OCI-LY1 (cell line): ENCODE measurements around the gene MARCHF6.

Source experiments
- H2AFZ ChIP-seq: fragments of 200-600 bp; sonication (generic), shearing (Covaris generic); 2 replicates; pipeline ENCODE4 v1.6.0; 2014; ENCODE audit warnings: antibody characterized with exemption, mild to moderate bottlenecking, low read length
- H3F3A ChIP-seq: fragments of 200-600 bp; sonication (generic), shearing (Covaris generic); 2 replicates; pipeline ENCODE4 v1.6.0; 2014; ENCODE audit warnings: mild to moderate bottlenecking, antibody characterized with exemption, low read length, moderate library complexity; ENCODE audit not compliant: insufficient read depth
- H3K27ac ChIP-seq: fragments of 200-600 bp; sonication (generic); 2 replicates; pipeline ENCODE4 v1.5.1; 2014; ENCODE audit warnings: low read length, mixed run types, mild to moderate bottlenecking, low read depth; ENCODE audit not compliant: poor library complexity, severe bottlenecking
- H3K27me3 ChIP-seq: fragments of 200-600 bp; sonication (generic); 2 replicates; pipeline ENCODE4 v1.6.0; 2014; ENCODE audit warnings: antibody characterized with exemption, mild to moderate bottlenecking, low read length, moderate library complexity; ENCODE audit not compliant: insufficient read depth
- H3K36me3 ChIP-seq: fragments of 200-600 bp; sonication (generic); 2 replicates; pipeline ENCODE4 v1.6.1; 2014; ENCODE audit warnings: mild to moderate bottlenecking, antibody characterized with exemption, low read length, moderate library complexity, mixed read lengths; ENCODE audit not compliant: insufficient read depth
- H3K4me1 ChIP-seq: fragments of 200-600 bp; sonication (generic); 2 replicates; pipeline ENCODE4 v1.5.1; 2014; ENCODE audit warnings: mild to moderate bottlenecking, low read length, moderate library complexity; ENCODE audit not compliant: insufficient read depth, severe bottlenecking
- H3K4me2 ChIP-seq: fragments of 200-600 bp; sonication (generic), shearing (Covaris generic); 2 replicates; pipeline ENCODE4 v1.6.1; 2014; ENCODE audit warnings: low read length
- H3K4me3 ChIP-seq: fragments of 200-600 bp; sonication (generic); 2 replicates; pipeline ENCODE4 v1.5.1; 2014; ENCODE audit warnings: low read length, low read depth, mild to moderate bottlenecking, mixed read lengths; ENCODE audit not compliant: poor library complexity, severe bottlenecking
- H3K79me2 ChIP-seq: fragments of 200-600 bp; shearing (Covaris generic); 2 replicates; pipeline ENCODE4 v1.6.1; 2016; ENCODE audit warnings: mixed run types, low read length, mixed read lengths; ENCODE audit not compliant: insufficient read depth
- H3K9ac ChIP-seq: fragments of 200-600 bp; sonication (generic), shearing (Covaris generic); 2 replicates; pipeline ENCODE4 v1.6.1; 2014; ENCODE audit warnings: mild to moderate bottlenecking, low read length, mixed read lengths
- H3K9me2 ChIP-seq: fragments of 200-600 bp; sonication (generic), shearing (Covaris generic); 2 replicates; pipeline ENCODE4 v1.6.1; 2014; ENCODE audit warnings: low read depth, mild to moderate bottlenecking, low read length, mixed read lengths
- H3K9me3 ChIP-seq: fragments of 200-600 bp; shearing (Covaris generic); 2 replicates; pipeline ENCODE4 v1.6.1; 2014; ENCODE audit warnings: low read length, mixed read lengths
- H4K20me1 ChIP-seq: fragments of 200-600 bp; sonication (generic), shearing (Covaris generic); 2 replicates; pipeline ENCODE4 v1.6.0; 2016; ENCODE audit warnings: mild to moderate bottlenecking, low read length; ENCODE audit not compliant: insufficient read depth
- CTCF ChIP-seq: fragments of 200-600 bp; sonication (generic), shearing (Covaris generic); IDR thresholded peaks from 2 replicates; pipeline ENCODE4 v1.5.1; 2017; ENCODE audit warnings: mild to moderate bottlenecking, antibody characterized with exemption, low read length, moderate library complexity, mixed read lengths
- EZH2 ChIP-seq: fragments of 200-600 bp; sonication (generic), shearing (Covaris generic); IDR thresholded peaks from 2 replicates; pipeline ENCODE4 v1.8.0; 2017; ENCODE audit warnings: borderline replicate concordance, mixed run types, mild to moderate bottlenecking, antibody characterized with exemption, low read length, moderate library complexity, mixed read lengths

Gene MARCHF6

GRCh38 chr5:10358999-10359398 is 5.5 kb downstream of the MARCHF6 start:
- H3K9me2 ChIP-seq, result no peaks in the 10 kb centered on the region
- H3K36me3 ChIP-seq, result no peaks in the 10 kb centered on the region
- peaks cover 98% of the 10 kb centered on the region for H3K79me2 ChIP-seq
- H3K9ac ChIP-seq, result no peak overlapping the region
- H3K27me3 ChIP-seq, result no peaks in the 10 kb centered on the region
- H2AFZ ChIP-seq, result no peak overlapping the region
- H3K4me1 ChIP-seq, result peaks cover 47% of the 10 kb centered on the region
- peaks cover 12% of the 10 kb centered on the region for H4K20me1 ChIP-seq
- TF ChIP-seq EZH2, result no peak
- TF ChIP-seq CTCF, result no peak
- no peak overlapping the region for H3K4me3 ChIP-seq
- H3K9me3 ChIP-seq, result no peaks in the 10 kb centered on the region
- H3K27ac ChIP-seq, result no peak overlapping the region
- no peaks in the 10 kb centered on the region for H3F3A ChIP-seq
- no peak overlapping the region for H3K4me2 ChIP-seq

- H3K4me2 ChIP-seq, result no peak overlapping the region
- no peak overlapping the region for H3K27ac ChIP-seq
- H3K27me3 ChIP-seq, result no peaks in the 10 kb centered on the region
- peaks cover 13% of the 10 kb centered on the region for H4K20me1 ChIP-seq
- no peak overlapping the region for H3K9ac ChIP-seq
- H3K79me2 ChIP-seq, result peaks cover 98% of the 10 kb centered on the region
- no peaks in the 10 kb centered on the region for H3K36me3 ChIP-seq
- no peaks in the 10 kb centered on the region for H3F3A ChIP-seq
- peaks cover 41% of the 10 kb centered on the region for H3K4me1 ChIP-seq
- H3K4me3 ChIP-seq, result no peak overlapping the region
- TF ChIP-seq EZH2, result no peak
- TF ChIP-seq CTCF, result no peak
- no peak overlapping the region for H2AFZ ChIP-seq
- H3K9me2 ChIP-seq, result no peaks in the 10 kb centered on the region
- no peaks in the 10 kb centered on the region for H3K9me3 ChIP-seq
Observed at GRCh38 chr5:10360686-10361085, 7.2 kb downstream of the MARCHF6 start.

- Histone ChIP-seq H3K9me2 (no peaks in the 10 kb centered on the region), H3K4me1 (peaks cover 14% of the 10 kb centered on the region), H3K4me3 (no peak overlapping the region), H3K27ac (no peak overlapping the region), H3F3A (no peaks in the 10 kb centered on the region), H2AFZ (no peak overlapping the region), H3K9ac (no peak overlapping the region), H3K27me3 (no peaks in the 10 kb centered on the region), H4K20me1 (peaks cover 10% of the 10 kb centered on the region; the same call in 1 of the 2 replicates), H3K9me3 (no peaks in the 10 kb centered on the region), H3K36me3 (peaks cover 6% of the 10 kb centered on the region; the same call in 1 of the 2 replicates), H3K4me2 (no peak overlapping the region), H3K79me2 (peaks cover 100% of the 10 kb centered on the region)
- TF ChIP-seq EZH2, result no peak
- no peak for TF ChIP-seq CTCF
Observed at GRCh38 chr5:10363519-10364185, 10.2 kb downstream of the MARCHF6 start.
